ENCODE data around the gene ZNF440.

ZNF440 gene

GRCh38 chr19:11781295-11782057 is 32.6 kb upstream of the ZNF440 start:
- no peak overlapping the region for H3K4me2 ChIP-seq (ENCODE audit: low read length)
- no peaks in the 10 kb centered on the region for H4K20me1 ChIP-seq (ENCODE audit: control insufficient read depth, insufficient read depth, low read depth, low read length)
- TF ChIP-seq EZH2phosphoT487 (IDR thresholded peaks at IDR 0.05; ENCODE audit: borderline replicate concordance, low read length) = no peak
- TF ChIP-seq, protein P1, sequence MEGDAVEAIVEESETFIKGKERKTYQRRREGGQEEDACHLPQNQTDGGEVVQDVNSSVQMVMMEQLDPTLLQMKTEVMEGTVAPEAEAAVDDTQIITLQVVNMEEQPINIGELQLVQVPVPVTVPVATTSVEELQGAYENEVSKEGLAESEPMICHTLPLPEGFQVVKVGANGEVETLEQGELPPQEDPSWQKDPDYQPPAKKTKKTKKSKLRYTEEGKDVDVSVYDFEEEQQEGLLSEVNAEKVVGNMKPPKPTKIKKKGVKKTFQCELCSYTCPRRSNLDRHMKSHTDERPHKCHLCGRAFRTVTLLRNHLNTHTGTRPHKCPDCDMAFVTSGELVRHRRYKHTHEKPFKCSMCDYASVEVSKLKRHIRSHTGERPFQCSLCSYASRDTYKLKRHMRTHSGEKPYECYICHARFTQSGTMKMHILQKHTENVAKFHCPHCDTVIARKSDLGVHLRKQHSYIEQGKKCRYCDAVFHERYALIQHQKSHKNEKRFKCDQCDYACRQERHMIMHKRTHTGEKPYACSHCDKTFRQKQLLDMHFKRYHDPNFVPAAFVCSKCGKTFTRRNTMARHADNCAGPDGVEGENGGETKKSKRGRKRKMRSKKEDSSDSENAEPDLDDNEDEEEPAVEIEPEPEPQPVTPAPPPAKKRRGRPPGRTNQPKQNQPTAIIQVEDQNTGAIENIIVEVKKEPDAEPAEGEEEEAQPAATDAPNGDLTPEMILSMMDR (IDR thresholded peaks at IDR 0.05; ENCODE audit: low read depth, low read length, poor library complexity, severe bottlenecking) = no peak
- no peaks in the 10 kb centered on the region for H3K9me2 ChIP-seq (replicated peaks; ENCODE audit: control insufficient read depth, low read length)
- peaks cover 47% of the 10 kb centered on the region for H3K9me3 ChIP-seq (ENCODE audit: control insufficient read depth, insufficient read depth, low read length)
- H3K79me2 ChIP-seq (ENCODE audit: control insufficient read depth, low read length) = no peaks in the 10 kb centered on the region
- H3K4me1 ChIP-seq (ENCODE audit: control insufficient read depth, low read length) = no peaks in the 10 kb centered on the region
- no peak overlapping the region for H3K4me3 ChIP-seq (ENCODE audit: low read length)
- H3K27ac ChIP-seq (ENCODE audit: low read depth, low read length) = no peak overlapping the region
- peaks cover 65% of the 10 kb centered on the region for H3K36me3 ChIP-seq (ENCODE audit: control insufficient read depth, low read length)
- H3K27me3 ChIP-seq (ENCODE audit: control insufficient read depth, low read length) = no peaks in the 10 kb centered on the region
- H3F3A ChIP-seq (ENCODE audit: control insufficient read depth, insufficient read depth) = no peaks in the 10 kb centered on the region

DNA sequence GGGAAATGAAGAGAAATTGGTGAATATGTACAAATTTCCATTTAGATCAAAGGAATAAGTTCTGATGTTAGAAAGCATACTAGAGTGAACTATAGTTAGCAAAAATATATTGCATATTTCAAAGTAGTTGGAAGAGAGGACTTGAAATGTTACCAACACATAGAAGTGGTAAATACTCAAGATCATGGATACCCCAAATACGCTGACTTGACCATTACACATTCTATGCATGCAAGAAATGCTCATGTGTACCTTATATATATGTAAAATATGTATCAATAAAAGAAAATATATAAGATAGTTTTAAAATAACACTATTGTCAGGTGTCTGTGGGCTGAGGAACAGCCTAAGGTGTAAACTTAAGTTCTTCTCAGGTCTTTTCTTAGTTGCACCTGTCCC is 30.3 kb upstream of the ZNF440 start:
- H3K9me2 ChIP-seq (replicated peaks; ENCODE audit: control insufficient read depth, low read length) = no peaks in the 10 kb centered on the region
- H3K9me3 ChIP-seq (ENCODE audit: control insufficient read depth, insufficient read depth, low read length) = peaks cover 38% of the 10 kb centered on the region
- no peaks in the 10 kb centered on the region for H3F3A ChIP-seq (ENCODE audit: control insufficient read depth, insufficient read depth)
- H3K27me3 ChIP-seq (ENCODE audit: control insufficient read depth, low read length) = no peaks in the 10 kb centered on the region
- H3K4me3 ChIP-seq (ENCODE audit: low read length) = no peak overlapping the region
- H3K4me2 ChIP-seq (ENCODE audit: low read length) = no peak overlapping the region
- H3K4me1 ChIP-seq (ENCODE audit: control insufficient read depth, low read length) = no peaks in the 10 kb centered on the region
- H3K79me2 ChIP-seq (ENCODE audit: control insufficient read depth, low read length) = no peaks in the 10 kb centered on the region
- H3K36me3 ChIP-seq (ENCODE audit: control insufficient read depth, low read length) = peaks cover 48% of the 10 kb centered on the region
- TF ChIP-seq EZH2phosphoT487 (IDR thresholded peaks at IDR 0.05; ENCODE audit: borderline replicate concordance, low read length) = no peak
- TF ChIP-seq, protein P1 (IDR thresholded peaks at IDR 0.05; ENCODE audit: low read depth, low read length, poor library complexity, severe bottlenecking) = no peak
- no peak overlapping the region for H3K27ac ChIP-seq (ENCODE audit: low read depth, low read length)
- H4K20me1 ChIP-seq (ENCODE audit: control insufficient read depth, insufficient read depth, low read depth, low read length) = no peaks in the 10 kb centered on the region

- Histone ChIP-seq H3K4me2 (ENCODE audit: low read length) (no peak overlapping the region), H3K27me3 (ENCODE audit: control insufficient read depth, low read length) (no peaks in the 10 kb centered on the region), H3F3A (ENCODE audit: control insufficient read depth, insufficient read depth) (no peaks in the 10 kb centered on the region), H3K9me2 (replicated peaks; ENCODE audit: control insufficient read depth, low read length) (no peaks in the 10 kb centered on the region), H3K9me3 (ENCODE audit: control insufficient read depth, insufficient read depth, low read length) (peaks cover 37% of the 10 kb centered on the region), H3K4me3 (ENCODE audit: low read length) (no peak overlapping the region), H4K20me1 (ENCODE audit: control insufficient read depth, insufficient read depth, low read depth, low read length) (no peaks in the 10 kb centered on the region), H3K4me1 (ENCODE audit: control insufficient read depth, low read length) (no peaks in the 10 kb centered on the region), H3K27ac (ENCODE audit: low read depth, low read length) (no peak overlapping the region), H3K79me2 (ENCODE audit: control insufficient read depth, low read length) (no peaks in the 10 kb centered on the region), H3K36me3 (ENCODE audit: control insufficient read depth, low read length) (peaks cover 45% of the 10 kb centered on the region)
- TF ChIP-seq EZH2phosphoT487 (IDR thresholded peaks at IDR 0.05; ENCODE audit: borderline replicate concordance, low read length) = no peak
- TF ChIP-seq, protein P1 (IDR thresholded peaks at IDR 0.05; ENCODE audit: low read depth, low read length, poor library complexity, severe bottlenecking) = no peak
These were observed 29.7 kb upstream of the ZNF440 start for GRCh38 chr19:11784356-11784755.
